SK-N-SH treated with all-trans-retinoic acid at 6 μM for 48 hours (cell line): ENCODE measurements around the gene CSRP2.

ENCODE experiments used
- BACH2 ChIP-seq: fragments of 250-450 bp; sonication (Bioruptor Pico); IDR thresholded peaks from 2 replicates; pipeline ENCODE4 v1.9.0; 2021; ENCODE audit warnings: mild to moderate bottlenecking, borderline replicate concordance
- ESRRG ChIP-seq: fragments of 250-450 bp; sonication (Bioruptor Pico); IDR thresholded peaks from 2 replicates; pipeline ENCODE4 v1.6.1; 2021; ENCODE audit warnings: mild to moderate bottlenecking
- GLIS3 ChIP-seq: fragments of 250-450 bp; sonication (Bioruptor Pico); IDR thresholded peaks from 2 replicates; pipeline ENCODE4 v1.5.0; 2020; ENCODE audit warnings: mild to moderate bottlenecking, moderate library complexity
- OSR1 ChIP-seq: fragments of 250-450 bp; sonication (Bioruptor Pico); IDR thresholded peaks from 2 replicates; pipeline ENCODE4 v1.8.0; 2022; ENCODE audit warnings: moderate library complexity, mild to moderate bottlenecking, inconsistent platforms
- RARB ChIP-seq: fragments of 250-450 bp; sonication (Bioruptor Pico); IDR thresholded peaks from 2 replicates; pipeline ENCODE4 v1.8.0; 2021; ENCODE audit warnings: mild to moderate bottlenecking, moderate library complexity
- ZFP30 ChIP-seq: fragments of 450-650 bp; formaldehyde crosslinking; IDR thresholded peaks from 2 replicates; pipeline ENCODE4 v1.5.0; 2022; ENCODE audit warnings: mild to moderate bottlenecking, moderate library complexity
- ZNF70 ChIP-seq: fragments of 450-650 bp; formaldehyde crosslinking; IDR thresholded peaks from 2 replicates; pipeline ENCODE4 v1.5.0; 2020; ENCODE audit warnings: mild to moderate bottlenecking, moderate library complexity
- ZNF8 ChIP-seq: fragments of 450-650 bp; formaldehyde crosslinking; IDR thresholded peaks from 2 replicates; pipeline ENCODE4 v1.5.0; 2020; ENCODE audit warnings: mild to moderate bottlenecking, moderate library complexity
- TF ChIP-seq, protein P1 (sequence below): fragments of 250-450 bp; sonication (Bioruptor Pico); IDR thresholded peaks from 2 replicates; pipeline ENCODE4 v1.8.0; 2020; ENCODE audit warnings: mild to moderate bottlenecking, moderate library complexity, borderline replicate concordance

DNA sequence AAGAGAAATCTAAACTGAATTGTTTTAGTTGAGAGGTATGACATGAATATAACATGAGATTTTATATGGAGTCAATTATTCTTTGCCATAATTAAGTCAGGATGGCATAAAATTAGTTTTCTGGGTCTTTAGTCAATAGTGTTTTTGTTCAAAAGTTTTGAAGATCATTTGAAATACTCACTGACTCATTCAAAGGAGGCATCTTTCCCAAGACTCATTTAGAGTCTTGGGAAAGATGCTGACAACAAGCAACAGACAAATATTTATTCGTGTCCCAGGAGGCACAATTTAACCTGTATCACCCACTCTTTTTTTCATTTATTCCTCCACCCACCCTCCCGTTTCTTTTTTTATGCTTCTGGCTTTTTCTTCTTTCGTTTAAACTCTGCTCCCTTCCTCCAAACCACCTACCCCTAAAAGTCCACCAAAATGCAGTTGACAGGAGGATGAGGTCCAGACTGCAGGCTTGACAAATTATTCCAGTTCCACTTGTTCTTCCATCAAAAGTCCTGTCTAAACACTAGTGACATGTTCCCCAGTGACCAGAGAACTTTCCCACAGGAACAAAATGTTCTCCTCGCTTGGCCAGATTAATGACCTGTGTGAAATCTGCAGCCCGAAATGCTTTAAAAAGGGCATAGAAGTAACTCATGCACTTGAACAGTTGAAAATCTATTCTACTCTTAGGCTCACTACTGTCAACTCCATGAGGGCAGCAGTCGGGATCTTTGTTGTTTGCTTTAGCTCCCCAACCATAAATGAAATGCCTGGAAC, 43.3 kb upstream of the CSRP2 start:
- TF ChIP-seq ZNF70 (no peak), OSR1 (CRISPR knock-in tag) (no peak), BACH2 (no peak), RARB (CRISPR knock-in tag) (no peak), GLIS3 (CRISPR knock-in tag) (no peak), ESRRG (CRISPR knock-in tag) (no peak), ZFP30 (CRISPR knock-in tag) (no peak), ZNF8 (no peak)
- TF ChIP-seq, protein P1, sequence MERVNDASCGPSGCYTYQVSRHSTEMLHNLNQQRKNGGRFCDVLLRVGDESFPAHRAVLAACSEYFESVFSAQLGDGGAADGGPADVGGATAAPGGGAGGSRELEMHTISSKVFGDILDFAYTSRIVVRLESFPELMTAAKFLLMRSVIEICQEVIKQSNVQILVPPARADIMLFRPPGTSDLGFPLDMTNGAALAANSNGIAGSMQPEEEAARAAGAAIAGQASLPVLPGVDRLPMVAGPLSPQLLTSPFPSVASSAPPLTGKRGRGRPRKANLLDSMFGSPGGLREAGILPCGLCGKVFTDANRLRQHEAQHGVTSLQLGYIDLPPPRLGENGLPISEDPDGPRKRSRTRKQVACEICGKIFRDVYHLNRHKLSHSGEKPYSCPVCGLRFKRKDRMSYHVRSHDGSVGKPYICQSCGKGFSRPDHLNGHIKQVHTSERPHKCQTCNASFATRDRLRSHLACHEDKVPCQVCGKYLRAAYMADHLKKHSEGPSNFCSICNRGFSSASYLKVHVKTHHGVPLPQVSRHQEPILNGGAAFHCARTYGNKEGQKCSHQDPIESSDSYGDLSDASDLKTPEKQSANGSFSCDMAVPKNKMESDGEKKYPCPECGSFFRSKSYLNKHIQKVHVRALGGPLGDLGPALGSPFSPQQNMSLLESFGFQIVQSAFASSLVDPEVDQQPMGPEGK (CRISPR knock-in tag) = no peak
